Osteocyte (in vitro differentiated cells): Measurements from ENCODE around the gene LHX4. TPM values are rescaled to one million over a fixed set of nuclear protein-coding genes. Genes with fewer than 3 reads are reported as not detected.

ENCODE experiments used
- DNase-seq: peaks from one replicate; pipeline ENCODE4 v3.0.0; 2021; ENCODE audit warnings: mixed read lengths; ENCODE audit not compliant: unreplicated experiment; ENCODE audit errors: extremely low spot score
- H3K27ac Mint-ChIP-seq: one replicate; pipeline ENCODE4 v1.8.0; 2021; ENCODE audit warnings: mild to moderate bottlenecking, mixed read lengths; ENCODE audit not compliant: unreplicated experiment
- H3K27me3 Mint-ChIP-seq: one replicate; pipeline ENCODE4 v1.8.0; 2021; ENCODE audit warnings: mixed read lengths; ENCODE audit not compliant: unreplicated experiment
- H3K36me3 Mint-ChIP-seq: one replicate; pipeline ENCODE4 v1.8.0; 2021; ENCODE audit warnings: mixed read lengths; ENCODE audit not compliant: unreplicated experiment
- H3K4me1 Mint-ChIP-seq: one replicate; pipeline ENCODE4 v1.8.0; 2021; ENCODE audit warnings: mixed read lengths; ENCODE audit not compliant: unreplicated experiment
- H3K4me3 Mint-ChIP-seq: one replicate; pipeline ENCODE4 v1.8.0; 2021; ENCODE audit warnings: mild to moderate bottlenecking, moderate library complexity, mixed read lengths; ENCODE audit not compliant: unreplicated experiment
- H3K9me3 Mint-ChIP-seq: one replicate; pipeline ENCODE4 v1.8.0; 2021; ENCODE audit warnings: mixed read lengths; ENCODE audit not compliant: unreplicated experiment
- CTCF ChIP-seq: fragments of 200-600 bp; sonication (generic); IDR thresholded peaks from 2 replicates; pipeline ENCODE4 v1.5.0; 2021; ENCODE audit warnings: antibody characterized with exemption, mild to moderate bottlenecking, moderate library complexity
- total RNA-seq: library from RNA; stranded (reverse); gene quantifications from 2 replicates; pipeline ENCODE4 v1.2.1, GENCODE V29; 2021

LHX4 gene
- total RNA-seq, 1 donor from 2014 or later = 0.70 TPM

- TF ChIP-seq CTCF = no peak
- H3K4me1 Mint-ChIP-seq = no peaks in the 10 kb centered on the region
- no peak overlapping the region for H3K27ac Mint-ChIP-seq
- peaks cover 37% of the 10 kb centered on the region for H3K27me3 Mint-ChIP-seq
- no peak for DNase-seq
- H3K4me3 Mint-ChIP-seq = no peak overlapping the region
- no peaks in the 10 kb centered on the region for H3K36me3 Mint-ChIP-seq
- H3K9me3 Mint-ChIP-seq = no peaks in the 10 kb centered on the region
These were observed 13.6 kb downstream of the LHX4 start for GRCh38 chr1:180243517-180244221.

GRCh38 chr1:180244840-180245239 lies 14.8 kb downstream of the LHX4 start:
- no peaks in the 10 kb centered on the region for H3K9me3 Mint-ChIP-seq
- H3K27ac Mint-ChIP-seq = no peak overlapping the region
- H3K27me3 Mint-ChIP-seq = peaks cover 26% of the 10 kb centered on the region
- H3K36me3 Mint-ChIP-seq = no peaks in the 10 kb centered on the region
- TF ChIP-seq CTCF = no peak
- DNase-seq = no peak
- no peaks in the 10 kb centered on the region for H3K4me1 Mint-ChIP-seq
- H3K4me3 Mint-ChIP-seq = no peak overlapping the region

GRCh38 chr1:180246579-180246978 lies 16.5 kb downstream of the LHX4 start:
- Mint-ChIP-seq H3K36me3 (no peaks in the 10 kb centered on the region), H3K9me3 (no peaks in the 10 kb centered on the region), H3K27me3 (peaks cover 9% of the 10 kb centered on the region), H3K4me1 (peaks cover 4% of the 10 kb centered on the region), H3K4me3 (no peak overlapping the region), H3K27ac (no peak overlapping the region)
- no peak for DNase-seq
- no peak for TF ChIP-seq CTCF

- peaks cover 5% of the 10 kb centered on the region for H3K27me3 Mint-ChIP-seq
- no peak for TF ChIP-seq CTCF
- H3K9me3 Mint-ChIP-seq = no peaks in the 10 kb centered on the region
- no peak overlapping the region for H3K4me3 Mint-ChIP-seq
- H3K27ac Mint-ChIP-seq = no peak overlapping the region
- H3K4me1 Mint-ChIP-seq = peaks cover 4% of the 10 kb centered on the region
- DNase-seq = no peak
- no peaks in the 10 kb centered on the region for H3K36me3 Mint-ChIP-seq
These were observed 17.0 kb downstream of the LHX4 start for GRCh38 chr1:180247061-180247460.

- Mint-ChIP-seq H3K36me3 (no peaks in the 10 kb centered on the region), H3K27me3 (peaks cover under 1% of the 10 kb centered on the region), H3K4me3 (no peak overlapping the region), H3K9me3 (no peaks in the 10 kb centered on the region), H3K4me1 (peaks cover 4% of the 10 kb centered on the region), H3K27ac (no peak overlapping the region)
- no peak for TF ChIP-seq CTCF
- DNase-seq = no peak
These were observed 17.5 kb downstream of the LHX4 start for GRCh38 chr1:180247580-180247979.
